Thyroid gland (tissue), 4 donors: ENCODE results near the gene PALLD. TPM values are rescaled to one million over a fixed set of nuclear protein-coding genes. Genes with fewer than 3 reads are reported as not detected.
A peak's percentile ranks its signal among the peaks of the same experiment; 100 is the strongest.

ENCODE experiments used
- DNase-seq, 2 donors: peaks; one replicate each; pipeline ENCODE4 v3.0.0-alpha.2; 2019
- H3K27ac ChIP-seq, 3 donors: fragments of 200-600 bp; sonication (generic); 1 replicate in 2 of 3; 2 replicates in 1 of 3; pipeline ENCODE4 v1.5.1; 2016 to 2019; ENCODE audit warnings: mild to moderate bottlenecking in 1 of 3, moderate library complexity in 1 of 3
- H3K27me3 ChIP-seq: fragments of 200-600 bp; sonication (generic); one replicate; pipeline ENCODE4 v1.5.1; 2019
- H3K36me3 ChIP-seq, 2 donors: fragments of 200-600 bp; sonication (generic); one replicate each; pipeline ENCODE4 v1.5.1; 2016 to 2019
- H3K4me1 ChIP-seq, 2 donors: fragments of 200-600 bp; sonication (generic); one replicate each; pipeline ENCODE4 v1.5.1; 2017 to 2019
- H3K4me3 ChIP-seq, 3 donors: fragments of 200-600 bp; sonication (generic); replicated peaks in 1 of 3; 1 replicate in 2 of 3; 2 replicates in 1 of 3; pipeline ENCODE4 v1.5.1; 2016; ENCODE audit warnings: mild to moderate bottlenecking in 1 of 3
- H3K9me3 ChIP-seq: fragments of 200-600 bp; sonication (generic); one replicate; pipeline ENCODE4 v1.5.1; 2017
- CTCF ChIP-seq, 6 experiments: fragments of 200-600 bp in 3 of 6; fragments of 450-650 bp in 3 of 6; sonication (generic) in 3 of 6; IDR thresholded peaks; one replicate each; pipeline ENCODE4 v1.5.1; 2016 to 2019; ENCODE audit warnings: antibody characterized with exemption in 6 of 6, mild to moderate bottlenecking in 2 of 6, inconsistent platforms in 1 of 6, moderate library complexity in 1 of 6
- POLR2A ChIP-seq, 2 donors: fragments of 450-650 bp; IDR thresholded peaks; one replicate each; pipeline ENCODE4 v1.6.1; 2017; ENCODE audit warnings: antibody characterized with exemption in 2 of 2, mild to moderate bottlenecking in 2 of 2, moderate library complexity in 1 of 2
- WGBS, 2 donors: methylation state at CpG; one replicate each; pipeline ENCODE4 v1.1.5; 2017; 5-methylcytosine and 5-hydroxymethylcytosine counted together
- intact Hi-C: fragments of 100-400 bp; cut with DNase I; formaldehyde crosslinking; loops from one replicate; pipeline ENCODE4 v1.15.1; 2023
- total RNA-seq, 4 donors: library from RNA; depleted of rRNA; stranded (reverse); fragments of >200 nt; gene quantifications; one replicate each; pipeline ENCODE4 v1.2.3, GENCODE V29; 2016

Gene PALLD
- total RNA-seq, 4 donors from 2014 or later = 152 to 311 (median 226) TPM

- DNase-seq = no peak
- TF ChIP-seq CTCF (IDR thresholded peaks at IDR 0.05) (no peak), POLR2A (IDR thresholded peaks at IDR 0.05) (no peak)
- H3K9me3 ChIP-seq = no peaks in the 10 kb centered on the region
- H3K27me3 ChIP-seq = no peaks in the 10 kb centered on the region
- intact Hi-C loops = no loop called here
- H3K4me3 ChIP-seq = no peak overlapping the region
- WGBS, 2 donors = 90 to 96% methylated on average over 1 of the region's 1 CpG
- H3K4me1 ChIP-seq = peaks cover 15 to 17% of the 10 kb centered on the region in 2 donors
- no peak overlapping the region for H3K27ac ChIP-seq
- H3K36me3 ChIP-seq = no peaks in the 10 kb centered on the region
Observed at GRCh38 chr4:168689791-168690190, 192.9 kb downstream of the PALLD start.

- Histone ChIP-seq H3K9me3 (no peaks in the 10 kb centered on the region), H3K36me3 (no peaks in the 10 kb centered on the region), H3K4me1 (peaks cover 19% of the 10 kb centered on the region in 2 donors), H3K27ac (no peak overlapping the region), H3K27me3 (no peaks in the 10 kb centered on the region), H3K4me3 (no peak overlapping the region)
- 69 to 73% methylated on average over 2 of the region's 2 CpGs for WGBS, 2 donors
- intact Hi-C loops = no loop called here
- no peak for DNase-seq
- TF ChIP-seq POLR2A (IDR thresholded peaks at IDR 0.05) (no peak), CTCF (IDR thresholded peaks at IDR 0.05) (no peak)
Observed at GRCh38 chr4:168690199-168690598, 193.3 kb downstream of the PALLD start.

- intact Hi-C loops = no loop called here
- WGBS, 2 donors = 78 to 79% methylated on average over 6 of the region's 6 CpGs
- Histone ChIP-seq H3K9me3 (no peaks in the 10 kb centered on the region), H3K4me3 (no peak overlapping the region), H3K4me1 (peaks cover 29 to 32% of the 10 kb centered on the region in 2 donors), H3K27ac (no peak overlapping the region), H3K36me3 (no peaks in the 10 kb centered on the region), H3K27me3 (no peaks in the 10 kb centered on the region)
- no peak for DNase-seq
- no peak for TF ChIP-seq POLR2A (IDR thresholded peaks at IDR 0.05)
- TF ChIP-seq CTCF (IDR thresholded peaks at IDR 0.05) = no peak
Observed at GRCh38 chr4:168691631-168692369, 194.9 kb downstream of the PALLD start.

- TF ChIP-seq POLR2A (IDR thresholded peaks at IDR 0.05) (no peak), CTCF (IDR thresholded peaks at IDR 0.05) (no peak)
- peak overlapping the region in 2 of 3 donors; percentile 53 to 72 for H3K27ac ChIP-seq
- no peak for DNase-seq
- H3K36me3 ChIP-seq = no peaks in the 10 kb centered on the region
- no peaks in the 10 kb centered on the region for H3K9me3 ChIP-seq
- no peaks in the 10 kb centered on the region for H3K27me3 ChIP-seq
- intact Hi-C loops = no loop called here
- no peak overlapping the region for H3K4me3 ChIP-seq
- peaks cover 33% of the 10 kb centered on the region in 2 donors for H3K4me1 ChIP-seq
- WGBS, 2 donors = 31 to 33% methylated on average over 8 of the region's 8 CpGs
Observed at GRCh38 chr4:168693750-168694490, 197.1 kb downstream of the PALLD start.

GRCh38 chr4:168694667-168695066 is 197.8 kb downstream of the PALLD start:
- Histone ChIP-seq H3K9me3 (no peaks in the 10 kb centered on the region), H3K4me1 (peaks cover 39 to 40% of the 10 kb centered on the region in 2 donors), H3K27ac (peak overlapping the region in 2 of 3 donors; percentile 53 to 72), H3K4me3 (no peak overlapping the region), H3K27me3 (no peaks in the 10 kb centered on the region), H3K36me3 (no peaks in the 10 kb centered on the region)
- intact Hi-C loops = no loop called here
- TF ChIP-seq POLR2A (IDR thresholded peaks at IDR 0.05) (no peak), CTCF (IDR thresholded peaks at IDR 0.05) (no peak)
- 85 to 90% methylated on average over 4 of the region's 4 CpGs for WGBS, 2 donors
- no peak for DNase-seq
